Neural progenitor cell (in vitro differentiated cells): ENCODE measurements around the gene HPRT1.

Source experiments
- CTCF ChIP-seq: fragments of 200-600 bp; sonication (generic); IDR thresholded peaks from 2 replicates; pipeline ENCODE4 v1.5.1; 2017; ENCODE audit warnings: antibody characterized with exemption, mild to moderate bottlenecking
- EZH2 ChIP-seq: fragments of 200-600 bp; sonication (generic); IDR thresholded peaks from 2 replicates; pipeline ENCODE4 v1.6.1; 2017; ENCODE audit warnings: antibody characterized with exemption, mild to moderate bottlenecking, moderate library complexity
- EZH2phosphoT487 ChIP-seq: fragments of 200-600 bp; sonication (generic); IDR thresholded peaks from 2 replicates; pipeline ENCODE4 v1.6.1; 2017; ENCODE audit warnings: antibody characterized with exemption

- TF ChIP-seq CTCF (no peak), EZH2 (no peak), EZH2phosphoT487 (no peak)
Measured at GRCh38 chrX:134419784-134420183, 40.2 kb upstream of the HPRT1 start.
